NCI-H2029 treated with DMSO at 0.1 percent for 48 hours (cell line): ENCODE results near the gene NR1I3.
A peak's percentile ranks its signal among the peaks of the same experiment; 100 is the strongest.
"Not testable (repeated sequence)": the region's sequence is repeated elsewhere in the genome, so short reads cannot be mapped to it uniquely, and the experiment has no call there.

Experiments
- DNase-seq: peaks from one replicate; lab custom pipeline; 2025; lab: John Stamatoyannopoulos, UW

Gene NR1I3

GRCh38 chr1:161250829-161251228 is 12.8 kb upstream of the NR1I3 start:
- no peak for DNase-seq

DNA sequence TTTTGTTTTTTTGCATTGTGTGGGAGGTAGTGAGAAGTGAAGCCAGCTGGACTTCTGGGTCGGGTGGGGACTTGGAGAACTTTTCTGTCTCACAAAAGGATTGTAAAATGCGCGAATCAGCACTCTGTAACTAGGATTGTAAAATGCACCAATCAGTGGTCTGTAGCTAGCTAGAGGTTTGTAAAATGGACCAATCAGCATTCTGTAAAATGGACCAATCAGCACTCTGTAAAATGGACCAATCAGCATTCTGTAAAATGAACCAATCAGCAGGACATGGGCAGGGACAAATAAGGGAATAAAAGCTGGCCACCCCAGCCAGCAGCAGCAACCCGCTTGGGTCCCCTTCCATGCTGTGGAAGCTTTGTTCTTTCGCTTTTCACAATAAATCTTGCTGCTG is 12.1 kb upstream of the NR1I3 start:
- not testable (repeated sequence) for DNase-seq

GRCh38 chr1:161244888-161245287 is 6.9 kb upstream of the NR1I3 start:
- no peak for DNase-seq

- DNase-seq = no peak
These were observed 4.3 kb upstream of the NR1I3 start for GRCh38 chr1:161242313-161242712.

DNA sequence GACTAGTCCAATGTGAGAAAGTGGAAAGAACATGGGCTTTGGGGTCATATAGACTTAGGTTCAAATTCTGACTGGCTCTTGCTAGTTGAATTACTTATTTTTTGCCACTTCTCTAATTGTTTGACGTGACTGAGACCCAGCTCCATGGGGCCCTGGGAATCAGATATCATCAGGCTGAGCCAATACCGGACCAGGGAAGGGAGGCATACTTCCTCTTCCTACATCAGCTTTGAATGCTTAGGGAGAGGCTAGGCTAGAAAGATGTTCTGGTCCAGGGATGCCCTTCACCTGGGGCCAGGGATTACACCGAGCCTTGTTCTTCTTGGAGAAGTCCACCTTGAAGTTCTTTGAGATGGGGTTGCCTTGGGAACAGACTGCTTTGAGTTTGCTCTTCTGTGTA is 3.7 kb upstream of the NR1I3 start:
- no peak for DNase-seq

DNA sequence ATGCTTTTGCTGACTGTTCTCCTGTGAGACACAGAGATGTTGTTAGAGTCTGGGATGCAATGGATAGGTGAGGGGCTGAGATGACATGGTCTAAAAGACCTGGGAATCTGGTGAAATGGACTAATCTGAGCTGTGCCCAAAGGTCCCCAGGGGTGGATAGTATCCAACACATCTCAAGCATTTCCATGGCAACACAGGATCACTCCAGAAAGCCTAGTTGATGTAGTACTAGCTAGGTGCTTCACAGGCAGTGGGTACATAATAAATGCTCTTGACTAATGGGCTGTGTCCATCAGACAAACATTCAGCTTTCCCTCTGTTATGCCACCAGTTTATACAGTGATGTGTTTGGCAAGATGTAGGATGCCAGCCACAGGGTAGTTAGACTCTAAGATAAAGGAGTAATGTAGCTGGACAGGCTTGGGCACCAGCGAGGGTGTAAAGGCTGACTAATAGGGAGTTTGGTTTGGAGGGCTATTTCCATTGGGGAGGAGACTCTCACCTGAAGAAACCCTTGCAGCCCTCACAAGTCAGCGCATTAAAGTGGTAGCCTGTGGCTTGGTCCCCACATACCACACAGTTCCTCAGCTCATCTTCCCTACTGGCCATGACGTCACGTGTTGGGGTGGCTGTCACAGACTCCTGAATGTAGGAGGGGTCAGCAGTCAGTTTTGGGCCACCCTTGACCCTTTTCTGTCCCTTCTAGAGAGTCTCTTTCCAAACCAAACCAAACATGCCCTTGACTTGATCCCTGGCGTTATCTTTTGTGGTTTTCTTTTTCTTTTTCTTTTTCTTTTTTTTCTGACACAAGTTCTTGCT is 1.8 kb downstream of the NR1I3 start:
- DNase-seq = no peak

DNA sequence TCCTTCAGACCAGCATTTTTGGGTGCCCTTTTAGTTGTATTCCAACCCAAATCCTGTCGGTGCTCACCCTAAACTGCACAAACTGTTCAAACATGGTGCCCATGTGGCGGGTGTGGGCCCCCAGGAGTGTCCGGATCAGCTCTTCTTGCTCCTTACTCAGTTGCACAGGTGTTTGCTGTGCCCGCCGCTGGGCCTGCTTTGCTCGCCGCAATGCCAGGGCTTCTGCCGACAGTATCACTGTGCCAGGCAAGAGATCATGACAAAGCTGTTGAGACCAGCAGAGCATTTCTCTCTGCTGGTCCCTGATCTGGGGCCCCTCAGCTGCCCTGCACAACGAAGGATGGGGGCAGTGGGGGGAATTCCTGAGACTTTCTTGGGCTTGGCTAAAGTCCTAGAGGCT is 4.9 kb downstream of the NR1I3 start:
- DNase-seq = no peak

- DNase-seq = no peak
These were observed 7.2 kb downstream of the NR1I3 start for GRCh38 chr1:161230762-161231161.

- no peak for DNase-seq
These were observed 8.1 kb downstream of the NR1I3 start for GRCh38 chr1:161229896-161230295.

DNA sequence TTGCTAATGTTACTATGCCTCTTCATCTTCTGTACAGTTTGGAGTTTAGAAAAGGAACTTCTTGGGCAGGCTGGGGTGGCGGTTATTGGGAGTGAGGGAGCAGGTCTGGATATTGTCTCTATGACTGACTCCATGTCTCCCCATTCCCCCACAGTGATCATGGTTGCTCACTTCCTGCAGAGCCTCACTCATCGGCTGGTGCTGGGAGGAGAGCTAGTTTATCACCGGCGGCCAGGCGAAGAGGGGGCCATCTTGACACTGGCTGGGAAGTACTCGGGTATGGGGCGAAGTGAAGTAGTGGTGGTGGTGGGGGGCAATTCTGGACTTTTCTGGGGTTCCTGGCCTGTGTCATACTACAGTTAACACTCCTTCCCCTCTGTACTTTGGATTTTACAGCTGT is 10.0 kb downstream of the NR1I3 start:
- no peak for DNase-seq

DNA sequence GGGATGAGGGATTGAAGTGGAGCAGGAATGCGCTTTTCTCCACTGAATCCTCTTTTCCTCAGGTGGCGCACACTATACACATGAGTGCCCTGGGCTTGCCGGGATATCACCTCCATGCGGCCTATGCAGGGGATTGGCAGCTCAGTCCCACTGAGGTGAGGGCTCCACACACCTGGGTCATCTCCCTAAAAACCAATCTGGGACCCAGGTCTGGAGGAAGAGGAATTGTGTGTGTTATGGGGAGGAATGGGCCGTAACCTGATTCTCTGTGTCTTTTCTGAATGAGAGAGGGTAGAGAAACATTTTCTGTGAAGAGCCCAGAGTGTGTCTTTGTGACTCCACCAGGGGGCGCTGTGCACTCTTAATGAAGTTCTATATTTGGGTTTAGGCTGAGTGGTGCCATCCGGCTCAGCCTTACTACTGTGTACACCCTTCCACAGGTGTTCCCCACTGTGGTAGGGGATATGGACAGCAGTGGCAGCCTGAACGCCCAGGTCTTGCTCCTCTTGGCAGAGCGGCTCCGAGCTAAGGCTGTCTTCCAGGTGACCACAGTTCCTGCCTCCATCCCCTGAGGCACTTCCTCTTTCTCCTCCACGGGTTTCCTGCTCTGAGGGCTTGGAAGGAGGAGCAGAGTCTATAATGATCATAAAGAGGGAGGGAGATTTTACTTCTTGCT is 10.7 kb downstream of the NR1I3 start:
- DNase-seq = peak; percentile 73

GRCh38 chr1:161226759-161227158 is 11.2 kb downstream of the NR1I3 start:
- no peak for DNase-seq

GRCh38 chr1:161226320-161226711 is 11.7 kb downstream of the NR1I3 start:
- DNase-seq = no peak

- peak; percentile 82 for DNase-seq
These were observed 12.3 kb downstream of the NR1I3 start, which contains the start of gene TOMM40L for GRCh38 chr1:161225534-161226319. TOMM40L (plus strand) TSS chr1:161226060; CDS start chr1:161226490, 430 bp downstream.

DNA sequence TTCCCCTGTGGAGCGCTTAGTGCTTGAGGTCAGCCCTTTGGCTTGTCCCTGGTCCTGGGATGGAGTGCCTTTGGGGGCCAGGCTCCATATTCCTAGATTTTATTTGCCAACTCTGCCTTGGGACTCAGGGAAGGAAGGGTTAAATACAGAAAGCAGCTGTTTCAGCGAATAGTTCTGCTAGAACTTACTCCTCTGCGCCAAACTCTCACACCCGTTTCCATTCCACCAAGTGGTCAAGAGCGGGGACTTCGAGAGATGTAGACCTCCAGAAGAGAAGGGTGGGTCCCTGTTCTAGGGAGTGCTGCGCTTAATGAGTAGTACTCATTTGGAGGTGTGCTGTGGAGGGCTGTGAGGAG is 12.8 kb downstream of the NR1I3 start:
- DNase-seq = no peak

DNA sequence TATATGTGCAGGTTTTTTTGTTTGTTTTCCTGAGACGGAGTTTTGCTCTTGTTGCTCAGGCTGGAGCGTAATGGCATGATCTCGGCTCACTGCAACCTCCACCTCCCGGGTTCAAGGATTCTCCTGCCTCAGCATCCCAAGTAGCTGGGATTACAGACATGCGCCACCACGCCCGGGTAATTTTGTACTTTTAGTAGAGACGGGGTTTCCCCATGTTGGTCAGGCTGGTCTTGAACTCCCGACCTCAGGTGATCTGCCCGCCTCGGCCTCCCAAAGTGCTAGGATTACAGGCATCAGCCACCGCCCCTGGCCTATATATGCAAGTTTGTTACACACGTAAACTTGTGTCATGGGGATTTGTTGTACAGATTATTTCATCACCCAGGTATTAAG is 13.3 kb downstream of the NR1I3 start:
- not testable (repeated sequence) for DNase-seq

GRCh38 chr1:161223805-161224694 is 14.0 kb downstream of the NR1I3 start:
- DNase-seq = no peak

- no peak for DNase-seq
These were observed 15.6 kb downstream of the NR1I3 start for GRCh38 chr1:161222175-161223019.

- no peak for DNase-seq
These were observed 18.0 kb downstream of the NR1I3 start for GRCh38 chr1:161220002-161220401.

- no peak for DNase-seq
These were observed 18.7 kb downstream of the NR1I3 start for GRCh38 chr1:161219078-161219892.
